GM12878 (cell line): Measurements from ENCODE around the gene LRRC31. TPM values are rescaled to one million over a fixed set of nuclear protein-coding genes. Genes with fewer than 3 reads are reported as not detected.

Source experiments
- ASH2L ChIP-seq: fragments of 300-600, 200-600 bp; sonication (generic); IDR thresholded peaks from 2 replicates; pipeline ENCODE4 v1.6.1; 2017; ENCODE audit warnings: low read depth, mild to moderate bottlenecking, borderline replicate concordance
- BCL11A ChIP-seq: IDR thresholded peaks from 2 replicates; pipeline ENCODE4 v1.6.1; 2011; ENCODE audit warnings: low read depth, low read length
- BHLHE40 ChIP-seq, 2 experiments: fragments of 450-650 bp in 1 of 2; IDR thresholded peaks; 2 replicates each; pipeline ENCODE4 v1.6.1; 2011 to 2017; ENCODE audit warnings: low read depth in 2 of 2, borderline replicate concordance in 1 of 2, improper control_type of control experiment in 1 of 2, low read length in 1 of 2, mild to moderate bottlenecking in 1 of 2
- E4F1 ChIP-seq: fragments of 450-650 bp; IDR thresholded peaks from 2 replicates; pipeline ENCODE4 v1.6.1; 2018; ENCODE audit warnings: borderline replicate concordance, mild to moderate bottlenecking; ENCODE audit not compliant: partially characterized antibody
- ESRRA ChIP-seq: IDR thresholded peaks from 2 replicates; pipeline ENCODE4 v1.6.1; 2012; ENCODE audit warnings: mild to moderate bottlenecking, low read length, improper control_type of control experiment
- FOS ChIP-seq: IDR thresholded peaks from 3 replicates; pipeline ENCODE4 v1.6.1; 2011; ENCODE audit warnings: borderline replicate concordance; ENCODE audit not compliant: insufficient read length; ENCODE audit errors: extremely low read depth
- GABPA ChIP-seq: IDR thresholded peaks from 2 replicates; pipeline ENCODE4 v1.6.1; 2014; ENCODE audit warnings: antibody characterized with exemption, low read depth, mild to moderate bottlenecking, inconsistent platforms
- HDAC6 ChIP-seq: fragments of 200-600 bp; sonication (generic); IDR thresholded peaks from one replicate; pipeline ENCODE4 v1.8.0; 2017; ENCODE audit warnings: antibody characterized with exemption; ENCODE audit not compliant: unreplicated experiment
- HSF1 ChIP-seq: fragments of 150-350 bp; IDR thresholded peaks from 2 replicates; pipeline ENCODE4 v1.6.1; 2014; ENCODE audit warnings: mild to moderate bottlenecking, low read depth, low read length
- MEF2B ChIP-seq: fragments of 450-650 bp; IDR thresholded peaks from 2 replicates; pipeline ENCODE4 v1.6.1; 2018; ENCODE audit warnings: mild to moderate bottlenecking, moderate library complexity; ENCODE audit not compliant: partially characterized antibody, poor library complexity, severe bottlenecking
- MYB ChIP-seq: fragments of 150-350 bp; IDR thresholded peaks from 2 replicates; pipeline ENCODE4 v1.6.1; 2014; ENCODE audit warnings: mild to moderate bottlenecking, low read depth, low read length, borderline replicate concordance
- MYC ChIP-seq: IDR thresholded peaks from 2 replicates; pipeline ENCODE4 v1.6.1; 2011; ENCODE audit warnings: mild to moderate bottlenecking, low read length, moderate library complexity, inconsistent platforms; ENCODE audit not compliant: insufficient read depth, insufficient replicate concordance, insufficient read length, severe bottlenecking
- NRF1 ChIP-seq: conservative IDR thresholded peaks from 2 replicates; pipeline ENCODE4 v1.6.1; 2011; ENCODE audit warnings: mild to moderate bottlenecking, low read depth, low read length, improper control_type of control experiment
- POLR2AphosphoS2 ChIP-seq: IDR thresholded peaks from 2 replicates; pipeline ENCODE4 v1.6.1; 2011; ENCODE audit warnings: low read depth, mild to moderate bottlenecking, low read length, improper control_type of control experiment, moderate library complexity
- STAT1 ChIP-seq: fragments of 450-650 bp; conservative IDR thresholded peaks from 2 replicates; pipeline ENCODE4 v1.6.1; 2014; ENCODE audit warnings: antibody characterized with exemption, mild to moderate bottlenecking
- STAT3 ChIP-seq: IDR thresholded peaks from 2 replicates; pipeline ENCODE4 v1.6.1; 2011; ENCODE audit warnings: low read depth, low read length, improper control_type of control experiment
- YY1 ChIP-seq: IDR thresholded peaks from 2 replicates; pipeline ENCODE4 v1.6.1; 2011; ENCODE audit warnings: low read depth, mild to moderate bottlenecking, low read length
- ZSCAN29 ChIP-seq: fragments of 450-650 bp; IDR thresholded peaks from 2 replicates; pipeline ENCODE4 v1.6.1; 2017; ENCODE audit warnings: mild to moderate bottlenecking, moderate library complexity
- ZZZ3 ChIP-seq: IDR thresholded peaks from 2 replicates; pipeline ENCODE4 v1.6.1; 2011; ENCODE audit warnings: low read depth; ENCODE audit not compliant: control insufficient read depth, insufficient read length
- polyA plus RNA-seq, 11 experiments: library from polyadenylated mRNA; depleted of rRNA in 4 of 11; unstranded in 6 of 11; stranded (reverse) in 5 of 11; fragments of >200 nt; fragmentation: Nextera tagmentation in 4 of 11; fragmentation: Illumina TruSeq in 1 of 11; extraction: Ambion mirVana in 4 of 11; extraction: Trizol in 1 of 11; gene quantifications; 1 replicate in 1 of 11; 2 replicates in 10 of 11; pipeline versions ENCODE4 v1.2.1 to v1.2.3, GENCODE V29; 2011 to 2016; ENCODE audit warnings: inconsistent platforms in 2 of 11, missing spikeins in 2 of 11, low read depth in 1 of 11
- total RNA-seq, 4 experiments: library from RNA; depleted of rRNA in 3 of 4; stranded (reverse); fragments of >200 nt in 3 of 4; fragmentation: Illumina TruSeq in 1 of 4; extraction: Trizol in 1 of 4; gene quantifications; 2 replicates each; pipeline versions ENCODE4 v1.2.1 to v1.2.3, GENCODE V29; 2013 to 2021
- TF ChIP-seq, protein P1 (sequence below): fragments of 450-650 bp; formaldehyde crosslinking; IDR thresholded peaks from 2 replicates; pipeline ENCODE4 v1.4.0; 2020; ENCODE audit warnings: mild to moderate bottlenecking, moderate library complexity
- TF ChIP-seq, protein P2 (sequence below): IDR thresholded peaks from 2 replicates; pipeline ENCODE4 v1.6.1; 2012; ENCODE audit warnings: low read depth, low read length, improper control_type of control experiment

The LRRC31 gene
- total and polyA plus RNA-seq, 10 of the 15 experiments (the other 5 are each of a cell fraction or from before 2014, with no cell fraction given): 0.04 to 0.06 (median 0.06) TPM; not detected in 7

DNA sequence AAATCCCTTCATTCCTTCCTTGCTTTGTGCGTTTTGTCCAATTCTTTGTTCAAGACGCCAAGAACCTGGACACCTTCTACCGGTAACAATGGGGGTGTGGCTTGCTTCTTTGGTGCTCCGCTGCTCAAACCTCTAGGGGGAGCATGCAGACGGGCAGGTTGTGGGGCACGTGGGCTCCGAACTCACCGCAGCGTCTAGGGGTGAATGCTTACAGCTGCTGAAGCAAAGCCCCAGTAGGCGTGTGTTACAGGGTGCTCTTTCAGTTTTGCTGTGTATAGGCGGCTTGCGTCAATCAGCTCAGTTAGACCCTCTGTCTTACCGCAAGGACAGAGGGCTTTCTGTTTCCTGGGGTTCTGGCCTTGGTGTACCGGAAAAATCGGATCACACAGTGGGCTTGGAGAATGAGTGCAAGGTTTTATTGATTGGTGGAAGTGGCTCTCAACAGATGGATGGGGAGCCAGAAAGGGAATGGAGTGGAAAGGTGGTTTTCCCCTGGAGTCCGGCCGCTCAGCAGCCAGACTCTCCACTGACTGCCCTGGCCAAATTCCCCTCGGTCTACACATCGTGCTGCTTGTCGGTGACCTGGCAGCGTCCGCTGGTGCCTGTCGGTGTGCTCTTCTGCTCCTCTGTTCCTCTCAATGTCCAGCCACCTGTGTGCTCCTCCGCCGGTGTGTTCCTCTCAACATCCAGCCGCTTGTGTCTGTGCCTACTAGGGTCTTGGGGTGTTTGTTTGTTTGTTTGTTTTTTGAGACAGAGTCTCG is 55.8 kb downstream of the LRRC31 start (continued):
- TF ChIP-seq, protein P1, sequence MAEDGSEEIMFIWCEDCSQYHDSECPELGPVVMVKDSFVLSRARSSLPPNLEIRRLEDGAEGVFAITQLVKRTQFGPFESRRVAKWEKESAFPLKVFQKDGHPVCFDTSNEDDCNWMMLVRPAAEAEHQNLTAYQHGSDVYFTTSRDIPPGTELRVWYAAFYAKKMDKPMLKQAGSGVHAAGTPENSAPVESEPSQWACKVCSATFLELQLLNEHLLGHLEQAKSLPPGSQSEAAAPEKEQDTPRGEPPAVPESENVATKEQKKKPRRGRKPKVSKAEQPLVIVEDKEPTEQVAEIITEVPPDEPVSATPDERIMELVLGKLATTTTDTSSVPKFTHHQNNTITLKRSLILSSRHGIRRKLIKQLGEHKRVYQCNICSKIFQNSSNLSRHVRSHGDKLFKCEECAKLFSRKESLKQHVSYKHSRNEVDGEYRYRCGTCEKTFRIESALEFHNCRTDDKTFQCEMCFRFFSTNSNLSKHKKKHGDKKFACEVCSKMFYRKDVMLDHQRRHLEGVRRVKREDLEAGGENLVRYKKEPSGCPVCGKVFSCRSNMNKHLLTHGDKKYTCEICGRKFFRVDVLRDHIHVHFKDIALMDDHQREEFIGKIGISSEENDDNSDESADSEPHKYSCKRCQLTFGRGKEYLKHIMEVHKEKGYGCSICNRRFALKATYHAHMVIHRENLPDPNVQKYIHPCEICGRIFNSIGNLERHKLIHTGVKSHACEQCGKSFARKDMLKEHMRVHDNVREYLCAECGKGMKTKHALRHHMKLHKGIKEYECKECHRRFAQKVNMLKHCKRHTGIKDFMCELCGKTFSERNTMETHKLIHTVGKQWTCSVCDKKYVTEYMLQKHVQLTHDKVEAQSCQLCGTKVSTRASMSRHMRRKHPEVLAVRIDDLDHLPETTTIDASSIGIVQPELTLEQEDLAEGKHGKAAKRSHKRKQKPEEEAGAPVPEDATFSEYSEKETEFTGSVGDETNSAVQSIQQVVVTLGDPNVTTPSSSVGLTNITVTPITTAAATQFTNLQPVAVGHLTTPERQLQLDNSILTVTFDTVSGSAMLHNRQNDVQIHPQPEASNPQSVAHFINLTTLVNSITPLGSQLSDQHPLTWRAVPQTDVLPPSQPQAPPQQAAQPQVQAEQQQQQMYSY (CRISPR knock-in tag): no peak
- TF ChIP-seq BCL11A (no peak), YY1 (peak; percentile 50; the same call in 1 of the 2 replicates), POLR2AphosphoS2 (no peak), FOS (no peak), ZZZ3 (no peak), STAT3 (no peak), HSF1 (no peak), BHLHE40 (IDR thresholded peaks at IDR 0.05; ENCODE audit: borderline replicate concordance in 1 of 2, low read depth in 2 of 2, low read length in 1 of 2) (peak; percentile 90 to 96), GABPA (no peak), ESRRA (no peak), MEF2B (peak; percentile 56), ZSCAN29 (no peak), STAT1 (peak; percentile 61; the same call in 1 of the 2 replicates), MYB (no peak), MYC (peak; percentile 58), NRF1 (no peak), HDAC6 (no peak), ASH2L (no peak; the same call in 1 of the 2 replicates), E4F1 (no peak)
- TF ChIP-seq, protein P2, sequence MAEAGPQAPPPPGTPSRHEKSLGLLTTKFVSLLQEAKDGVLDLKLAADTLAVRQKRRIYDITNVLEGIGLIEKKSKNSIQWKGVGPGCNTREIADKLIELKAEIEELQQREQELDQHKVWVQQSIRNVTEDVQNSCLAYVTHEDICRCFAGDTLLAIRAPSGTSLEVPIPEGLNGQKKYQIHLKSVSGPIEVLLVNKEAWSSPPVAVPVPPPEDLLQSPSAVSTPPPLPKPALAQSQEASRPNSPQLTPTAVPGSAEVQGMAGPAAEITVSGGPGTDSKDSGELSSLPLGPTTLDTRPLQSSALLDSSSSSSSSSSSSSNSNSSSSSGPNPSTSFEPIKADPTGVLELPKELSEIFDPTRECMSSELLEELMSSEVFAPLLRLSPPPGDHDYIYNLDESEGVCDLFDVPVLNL: no peak
